ENCODE results near the gene APOH. TPM values are rescaled to one million over a fixed set of nuclear protein-coding genes. Genes with fewer than 3 reads are reported as not detected.

APOH gene
- total and polyA plus RNA-seq, 2 of the 13 experiments (the other 11 are each of a cell fraction or from before 2014, with no cell fraction given), result 4,846 to 5,748 TPM

GRCh38 chr17:66210208-66210574 is 19.0 kb downstream of the APOH start (continued):
- TF ChIP-seq ZNF674 (CRISPR knock-in tag; IDR thresholded peaks at IDR 0.05; ENCODE audit: low read depth) (0 out of 2 replicates have a peak, but pooled peaks have one; percentile 55), SOX6 (IDR thresholded peaks at IDR 0.05) (no peak), SOX6 (CRISPR knock-in tag; IDR thresholded peaks at IDR 0.05) (no peak), POLR2AphosphoS5 (IDR thresholded peaks at IDR 0.05; ENCODE audit: low read depth, low read length) (peak; percentile 65; the same call in 1 of the 2 replicates), ZNF180 (CRISPR knock-in tag; IDR thresholded peaks at IDR 0.05; ENCODE audit: borderline replicate concordance, low read depth) (no peak), ZNF747 (CRISPR knock-in tag; IDR thresholded peaks at IDR 0.05; ENCODE audit: borderline replicate concordance) (0 out of 2 replicates have a peak, but pooled peaks have one; percentile 39), DPF2 (CRISPR knock-in tag; IDR thresholded peaks at IDR 0.05; ENCODE audit: borderline replicate concordance, low read depth) (no peak), PHB2 (IDR thresholded peaks at IDR 0.05; ENCODE audit: partially characterized antibody) (no peak), CBX2 (IDR thresholded peaks at IDR 0.05; ENCODE audit: low read depth, low read length) (no peak), CBX2 (CRISPR knock-in tag; IDR thresholded peaks at IDR 0.05; ENCODE audit: low read depth) (no peak)
- TF ChIP-seq, protein P1, sequence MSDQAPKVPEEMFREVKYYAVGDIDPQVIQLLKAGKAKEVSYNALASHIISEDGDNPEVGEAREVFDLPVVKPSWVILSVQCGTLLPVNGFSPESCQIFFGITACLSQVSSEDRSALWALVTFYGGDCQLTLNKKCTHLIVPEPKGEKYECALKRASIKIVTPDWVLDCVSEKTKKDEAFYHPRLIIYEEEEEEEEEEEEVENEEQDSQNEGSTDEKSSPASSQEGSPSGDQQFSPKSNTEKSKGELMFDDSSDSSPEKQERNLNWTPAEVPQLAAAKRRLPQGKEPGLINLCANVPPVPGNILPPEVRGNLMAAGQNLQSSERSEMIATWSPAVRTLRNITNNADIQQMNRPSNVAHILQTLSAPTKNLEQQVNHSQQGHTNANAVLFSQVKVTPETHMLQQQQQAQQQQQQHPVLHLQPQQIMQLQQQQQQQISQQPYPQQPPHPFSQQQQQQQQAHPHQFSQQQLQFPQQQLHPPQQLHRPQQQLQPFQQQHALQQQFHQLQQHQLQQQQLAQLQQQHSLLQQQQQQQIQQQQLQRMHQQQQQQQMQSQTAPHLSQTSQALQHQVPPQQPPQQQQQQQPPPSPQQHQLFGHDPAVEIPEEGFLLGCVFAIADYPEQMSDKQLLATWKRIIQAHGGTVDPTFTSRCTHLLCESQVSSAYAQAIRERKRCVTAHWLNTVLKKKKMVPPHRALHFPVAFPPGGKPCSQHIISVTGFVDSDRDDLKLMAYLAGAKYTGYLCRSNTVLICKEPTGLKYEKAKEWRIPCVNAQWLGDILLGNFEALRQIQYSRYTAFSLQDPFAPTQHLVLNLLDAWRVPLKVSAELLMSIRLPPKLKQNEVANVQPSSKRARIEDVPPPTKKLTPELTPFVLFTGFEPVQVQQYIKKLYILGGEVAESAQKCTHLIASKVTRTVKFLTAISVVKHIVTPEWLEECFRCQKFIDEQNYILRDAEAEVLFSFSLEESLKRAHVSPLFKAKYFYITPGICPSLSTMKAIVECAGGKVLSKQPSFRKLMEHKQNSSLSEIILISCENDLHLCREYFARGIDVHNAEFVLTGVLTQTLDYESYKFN (CRISPR knock-in tag; conservative IDR thresholded peaks at IDR 0.05), result no peak; the same call in 1 of the 2 replicates

DNA sequence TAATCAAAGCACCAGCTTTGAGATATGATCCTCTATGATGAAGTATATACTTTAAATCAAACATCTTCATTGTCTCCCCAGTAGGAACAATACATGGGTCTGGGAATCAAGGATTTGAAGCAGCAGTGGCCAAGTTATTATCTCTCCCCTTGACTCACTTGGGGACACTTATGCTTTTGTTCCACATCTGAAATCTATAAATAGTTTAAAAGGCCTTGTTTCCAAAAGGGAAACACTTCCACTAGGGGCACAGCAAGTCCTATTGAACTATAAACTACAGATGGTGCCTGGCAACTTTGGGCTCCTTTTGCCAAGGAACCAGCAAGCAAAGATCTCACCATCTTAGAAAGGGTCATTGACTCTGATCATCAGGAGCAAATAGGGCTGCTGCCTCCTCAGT is 21.3 kb downstream of the APOH start:
- no TSS peak for BruUV-seq (replicated peaks)
- Histone ChIP-seq H3K9me3 (ENCODE audit: low read length) (peaks cover 11% of the 10 kb centered on the region; the same call in 1 of the 2 replicates), H3K79me2 (ENCODE audit: insufficient read depth, low read length) (no peaks in the 10 kb centered on the region), H3K4me3 (replicated peaks in 1 of 3; ENCODE audit: insufficient read depth in 1 of 3, low read depth in 2 of 3, low read length in 3 of 3) (no peak overlapping the region), H3K9ac (ENCODE audit: insufficient read depth, low read depth, low read length) (no peak overlapping the region), H3K36me3 (replicated peaks in 1 of 2; ENCODE audit: control insufficient read depth in 1 of 2, insufficient read depth in 2 of 2, low read length in 2 of 2) (peaks cover 0 to 10% of the 10 kb centered on the region in 2 experiments; a peak in 3 of 5 replicates), H3K27ac (ENCODE audit: extremely low read length, insufficient read depth, low read length) (no peak overlapping the region), H4K20me1 (ENCODE audit: insufficient read depth, low read length) (peaks cover 4% of the 10 kb centered on the region), H2AFZ (ENCODE audit: low read length) (no peak overlapping the region), H3K4me1 (ENCODE audit: insufficient read depth, low read length) (peaks cover 11% of the 10 kb centered on the region), H3K4me2 (ENCODE audit: low read depth, low read length) (no peak overlapping the region), H3K27me3 (ENCODE audit: control insufficient read depth in 1 of 2, insufficient read depth in 2 of 2, low read length in 2 of 2) (no peaks in the 10 kb centered on the region)
- intact Hi-C loops (cut with micrococcal nuclease; ENCODE audit: unreplicated experiment) (no loop called here), in situ Hi-C loops (cut with HindIII; ENCODE audit: extremely low pct_ligation_motif_present, low pct_unique_long_range_greater_than_20kb) (no loop called here)
- POLR2A ChIA-PET, result interaction anchor here (0.7 kb wide), 1 partner anchor 13 kb away, joined by 3 read pairs; no protein-coding TSS in a partner anchor
- ATAC-seq (peak; percentile 5), DNase-seq (ENCODE audit: low spot score) (no peak), FAIRE-seq (no peak)
- TF ChIP-seq SNAPC2 (CRISPR knock-in tag; IDR thresholded peaks at IDR 0.05) (no peak), SRSF4 (IDR thresholded peaks at IDR 0.05; ENCODE audit: low read depth, low read length, poor library complexity, severe bottlenecking) (no peak), ZKSCAN5 (CRISPR knock-in tag; IDR thresholded peaks at IDR 0.05) (no peak), U2AF1 (optimal IDR thresholded peaks at IDR 0.05; ENCODE audit: low read depth, low read length) (no peak), NFATC3 (CRISPR knock-in tag; IDR thresholded peaks at IDR 0.05) (no peak)
- TF ChIP-seq, protein P2, sequence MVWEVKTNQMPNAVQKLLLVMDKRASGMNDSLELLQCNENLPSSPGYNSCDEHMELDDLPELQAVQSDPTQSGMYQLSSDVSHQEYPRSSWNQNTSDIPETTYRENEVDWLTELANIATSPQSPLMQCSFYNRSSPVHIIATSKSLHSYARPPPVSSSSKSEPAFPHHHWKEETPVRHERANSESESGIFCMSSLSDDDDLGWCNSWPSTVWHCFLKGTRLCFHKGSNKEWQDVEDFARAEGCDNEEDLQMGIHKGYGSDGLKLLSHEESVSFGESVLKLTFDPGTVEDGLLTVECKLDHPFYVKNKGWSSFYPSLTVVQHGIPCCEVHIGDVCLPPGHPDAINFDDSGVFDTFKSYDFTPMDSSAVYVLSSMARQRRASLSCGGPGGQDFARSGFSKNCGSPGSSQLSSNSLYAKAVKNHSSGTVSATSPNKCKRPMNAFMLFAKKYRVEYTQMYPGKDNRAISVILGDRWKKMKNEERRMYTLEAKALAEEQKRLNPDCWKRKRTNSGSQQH (CRISPR knock-in tag; IDR thresholded peaks at IDR 0.05; ENCODE audit: low read depth), result no peak
- CTCF ChIA-PET (ENCODE audit: low intra/inter-chr PET ratio, low total read pairs), result no interaction called here

Measured in HepG2 (cell line).